OCI-M2 (cell line): ENCODE results near the gene DAB2IP.
A peak's percentile ranks its signal among the peaks of the same experiment; 100 is the strongest.
"Not testable (repeated sequence)": the region's sequence is repeated elsewhere in the genome, so short reads cannot be mapped to it uniquely, and the experiment has no call there.

Source experiments
- DNase-seq: peaks from one replicate; lab custom pipeline; 2025; ENCODE audit not compliant: unreplicated experiment; lab: John Stamatoyannopoulos, UW

The DAB2IP gene

GRCh38 chr9:121643473-121643872 lies 8.0 kb upstream of the DAB2IP start:
- no peak for DNase-seq

- not testable (repeated sequence) for DNase-seq
These were observed 7.4 kb upstream of the DAB2IP start for GRCh38 chr9:121644040-121644439.

GRCh38 chr9:121645003-121645402 lies 6.4 kb upstream of the DAB2IP start:
- DNase-seq = no peak

GRCh38 chr9:121645853-121646807 lies 5.3 kb upstream of the DAB2IP start:
- DNase-seq = no peak

- DNase-seq = peak; percentile 45
These were observed 4.4 kb upstream of the DAB2IP start for GRCh38 chr9:121646992-121647391.

GRCh38 chr9:121648172-121648571 lies 3.3 kb upstream of the DAB2IP start:
- DNase-seq = no peak

GRCh38 chr9:121648799-121649198 lies 2.6 kb upstream of the DAB2IP start:
- DNase-seq = no peak

GRCh38 chr9:121649476-121650216 lies 1.8 kb upstream of the DAB2IP start:
- DNase-seq = no peak

- peak; percentile 33 for DNase-seq
These were observed 1.0 kb upstream of the DAB2IP start for GRCh38 chr9:121650217-121651007.

- no peak for DNase-seq
These were observed 483 bp upstream of the DAB2IP start for GRCh38 chr9:121651008-121651294.

- no peak for DNase-seq
These were observed 795 bp downstream of the DAB2IP start for GRCh38 chr9:121652021-121652837.

- DNase-seq = no peak
These were observed 1.4 kb downstream of the DAB2IP start for GRCh38 chr9:121652838-121653231.

GRCh38 chr9:121654499-121655140 lies 3.2 kb downstream of the DAB2IP start:
- no peak for DNase-seq

- no peak for DNase-seq
These were observed 3.9 kb downstream of the DAB2IP start for GRCh38 chr9:121655231-121655755.

- no peak for DNase-seq
These were observed 5.6 kb downstream of the DAB2IP start for GRCh38 chr9:121656941-121657470.

- no peak for DNase-seq
These were observed 6.7 kb downstream of the DAB2IP start for GRCh38 chr9:121658166-121658565.

GRCh38 chr9:121658591-121658990 lies 7.2 kb downstream of the DAB2IP start:
- no peak for DNase-seq

- DNase-seq = no peak
These were observed 8.9 kb downstream of the DAB2IP start for GRCh38 chr9:121660367-121660766.

- no peak for DNase-seq
These were observed 9.4 kb downstream of the DAB2IP start for GRCh38 chr9:121660876-121661275.

- no peak for DNase-seq
These were observed 9.9 kb downstream of the DAB2IP start for GRCh38 chr9:121661328-121661727.
